GM10266 (cell line): Measurements from ENCODE around the gene ZNF407.

Experiments used
- DNase-seq: peaks from one replicate; pipeline ENCODE4 v3.0.0; 2012; ENCODE audit errors: extremely low spot score
- CTCF ChIP-seq: IDR thresholded peaks from 2 replicates; pipeline ENCODE4 v1.5.1; 2012; ENCODE audit warnings: mild to moderate bottlenecking, low read depth; ENCODE audit not compliant: control insufficient read depth, insufficient read depth; ENCODE audit errors: missing control alignments

ZNF407 gene

DNA sequence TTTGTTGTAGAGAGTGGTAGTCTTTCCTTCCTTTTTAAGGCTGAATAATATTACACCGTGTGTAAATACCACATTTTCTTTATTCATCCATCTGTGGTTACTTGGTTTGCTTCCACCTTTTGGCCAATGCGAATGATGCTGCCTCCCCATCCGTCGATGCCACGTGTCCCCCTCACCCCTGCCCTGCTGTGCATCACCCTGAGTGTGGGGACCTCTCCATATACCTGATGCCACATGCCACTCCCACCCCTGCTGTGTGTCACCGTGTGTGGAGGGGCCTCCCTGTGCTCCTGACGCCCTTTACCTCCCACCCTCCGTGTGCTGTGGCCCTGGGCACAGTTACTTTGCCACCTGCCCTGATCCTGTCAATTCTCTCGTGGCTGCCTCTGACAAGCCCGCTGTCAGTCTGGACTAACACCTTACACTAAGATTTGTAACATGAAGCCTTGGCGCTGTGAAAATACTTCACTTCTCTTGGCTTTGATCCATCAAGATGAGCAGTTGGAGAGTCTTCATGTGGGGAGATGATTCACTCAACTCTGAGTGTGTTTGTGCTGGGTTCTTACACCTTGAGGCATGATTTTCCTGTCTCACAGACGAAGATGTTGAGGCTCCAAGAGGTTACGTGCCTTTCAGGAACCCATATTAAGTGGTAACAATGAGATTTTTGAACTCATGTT, 234.0 kb downstream of the ZNF407 start:
- no peak for TF ChIP-seq CTCF
- no peak for DNase-seq

DNA sequence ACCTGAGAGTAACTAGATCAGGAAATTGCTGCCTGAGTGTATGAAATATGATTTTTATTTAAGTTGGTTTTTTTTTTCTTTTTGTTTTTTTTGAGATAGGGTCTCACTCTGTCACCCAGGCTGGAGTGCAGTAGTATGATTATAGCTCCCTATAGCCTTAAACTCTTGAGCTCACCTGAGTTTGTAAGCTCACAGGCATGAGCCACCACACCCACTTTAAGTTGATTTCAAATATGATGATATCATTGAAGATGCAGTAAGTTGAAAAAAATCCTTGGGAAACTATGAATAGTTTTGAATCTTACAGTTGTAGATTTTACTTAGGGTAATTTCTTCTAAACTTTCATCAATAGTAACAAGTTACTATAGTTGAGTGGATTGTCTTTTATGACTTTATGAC, 234.7 kb downstream of the ZNF407 start:
- no peak for DNase-seq
- TF ChIP-seq CTCF, result no peak

DNA sequence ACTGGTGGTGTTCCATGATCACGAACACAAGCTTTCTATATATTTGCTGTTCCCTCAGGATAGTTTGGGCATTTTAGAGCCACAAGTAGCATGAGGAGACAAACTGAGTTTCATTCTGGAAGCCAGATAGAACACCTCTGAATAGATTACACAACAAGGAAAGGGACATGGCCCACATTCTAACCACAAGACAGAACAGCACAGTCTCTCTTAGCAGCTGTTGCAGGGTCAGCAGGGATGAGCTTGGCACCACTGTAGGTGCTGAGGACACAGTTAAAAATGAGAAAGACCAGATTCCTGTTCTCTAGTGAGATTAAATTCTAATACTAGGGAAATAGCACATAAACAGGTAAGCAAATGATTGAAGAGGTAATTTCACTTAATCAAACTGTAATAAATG, 235.3 kb downstream of the ZNF407 start:
- no peak for DNase-seq
- TF ChIP-seq CTCF, result no peak

GRCh38 chr18:74834424-74835309, 237.0 kb downstream of the ZNF407 start:
- no peak for TF ChIP-seq CTCF
- no peak for DNase-seq

GRCh38 chr18:74836296-74837139, 238.8 kb downstream of the ZNF407 start:
- DNase-seq, result no peak
- TF ChIP-seq CTCF, result no peak

GRCh38 chr18:74840492-74841167, 243.0 kb downstream of the ZNF407 start:
- TF ChIP-seq CTCF, result no peak
- no peak for DNase-seq
